ENCODE data around the gene ABCG1. TPM values are rescaled to one million over a fixed set of nuclear protein-coding genes. Genes with fewer than 3 reads are reported as not detected.
A peak's percentile ranks its signal among the peaks of the same experiment; 100 is the strongest.
"Not testable (repeated sequence)": the region's sequence is repeated elsewhere in the genome, so short reads cannot be mapped to it uniquely, and the experiment has no call there.

The ABCG1 gene
- total and polyA plus RNA-seq, 2 of the 4 experiments (the other 2 are of a cell fraction) = 0.19 to 0.36 TPM

GRCh38 chr21:42291751-42292562 lies 73.0 kb downstream of the ABCG1 start (continued):
- TF ChIP-seq USF2 (IDR thresholded peaks at IDR 0.05; ENCODE audit: low read depth, low read length) = no peak

GRCh38 chr21:42292563-42293142 lies 73.7 kb downstream of the ABCG1 start:
- H3K4me3 ChIP-seq (ENCODE audit: insufficient read depth, low read depth, low read length); H4K8ac ChIP-seq (ENCODE audit: low read depth in 2 of 2, low read length in 2 of 2); H3K79me1 ChIP-seq (ENCODE audit: low read depth in 1 of 2, low read length in 2 of 2); H4K20me1 ChIP-seq (ENCODE audit: insufficient read depth, low read length); H3K27me3 ChIP-seq (ENCODE audit: control insufficient read depth, insufficient read depth, low read length); H3K4ac ChIP-seq (ENCODE audit: low read depth, low read length); H3K4me1 ChIP-seq (ENCODE audit: control insufficient read depth, insufficient read depth, low read length); H3K9ac ChIP-seq (ENCODE audit: low read depth, low read length); H4K5ac ChIP-seq (ENCODE audit: low read depth, low read length); DNase-seq; H2BK120ac ChIP-seq (ENCODE audit: low read depth, low read length); in situ Hi-C loops (cut with MboI; ENCODE audit: low sequenced_read_pairs); BruUV-seq (replicated peaks); H3K27ac ChIP-seq (ENCODE audit: insufficient read depth, low read length); H2BK20ac ChIP-seq (ENCODE audit: low read depth, low read length); POLR2A ChIA-PET (ENCODE audit: unreplicated experiment); H3K14ac ChIP-seq (replicated peaks; ENCODE audit: low read depth, low read length); H3K56ac ChIP-seq (ENCODE audit: extremely low read depth, insufficient read depth, low read length); H3K18ac ChIP-seq (ENCODE audit: low read depth, low read length); H3K9me1 ChIP-seq (ENCODE audit: insufficient read depth, low read length); H2AK9ac ChIP-seq (replicated peaks; ENCODE audit: low read depth, low read length, poor library complexity); H3K9me3 ChIP-seq (ENCODE audit: control insufficient read depth, insufficient read depth, low read length); H2BK15ac ChIP-seq (ENCODE audit: low read depth, low read length); H2AK5ac ChIP-seq (ENCODE audit: low read depth, low read length); H3K23ac ChIP-seq (ENCODE audit: low read depth, low read length); CTCF ChIA-PET; H3K4me2 ChIP-seq (ENCODE audit: low read depth, low read length); H4K91ac ChIP-seq (ENCODE audit: insufficient read depth, low read depth, low read length); ATAC-seq (ENCODE audit: low read depth); dilution Hi-C loops (cut with HindIII; ENCODE audit: low sequenced_read_pairs, unreplicated experiment); H2AFZ ChIP-seq (replicated peaks; ENCODE audit: low read length, poor library complexity); intact Hi-C loops (cut with micrococcal nuclease): not testable (repeated sequence)
- Histone ChIP-seq H3K36me3 (ENCODE audit: control insufficient read depth, insufficient read depth, low read length) (peaks cover 24% of the 10 kb centered on the region; the same call in 1 of the 2 replicates), H2BK5ac (ENCODE audit: low read depth, low read length, poor library complexity, severe bottlenecking) (peak overlapping the region; percentile 88)
- 78% methylated on average over 4 of the region's 4 CpGs; no CpG with 5 or more reads in 1 of the 2 experiments for WGBS, 2 experiments (ENCODE audit: extremely low coverage in 2 of 2, insufficient read length in 1 of 2)
